GM21717 (cell line): ENCODE measurements around the gene TAGLN2.
"Not testable (repeated sequence)": the region's sequence is repeated elsewhere in the genome, so short reads cannot be mapped to it uniquely, and the experiment has no call there.

Source experiments
- ATAC-seq: cut with Tn5 transposase; IDR thresholded peaks from one replicate; pipeline ENCODE4 v1.9.1; 2021; ENCODE audit warnings: mild to moderate bottlenecking, moderate library complexity; ENCODE audit not compliant: unreplicated experiment

The TAGLN2 gene

DNA sequence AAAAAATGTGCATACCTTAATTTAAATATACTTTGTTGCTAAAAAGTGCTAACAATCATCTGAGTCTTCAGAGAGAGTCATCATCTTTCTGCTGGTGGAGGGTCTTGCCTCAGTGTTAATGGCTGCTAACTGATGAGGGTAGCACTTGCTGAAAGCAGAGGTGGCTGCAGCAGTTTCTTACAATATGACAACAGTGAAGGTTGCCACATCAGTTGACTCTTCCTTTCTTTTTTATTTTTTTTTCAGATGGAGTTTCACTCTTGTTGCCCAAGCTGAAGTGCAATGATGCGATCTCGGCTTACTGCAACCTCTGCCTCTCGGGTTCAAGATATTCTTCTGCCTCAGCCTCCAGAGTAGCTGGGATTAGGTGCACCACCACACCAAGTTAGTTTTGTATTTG is 22.8 kb downstream of the TAGLN2 start:
- ATAC-seq: no peak

DNA sequence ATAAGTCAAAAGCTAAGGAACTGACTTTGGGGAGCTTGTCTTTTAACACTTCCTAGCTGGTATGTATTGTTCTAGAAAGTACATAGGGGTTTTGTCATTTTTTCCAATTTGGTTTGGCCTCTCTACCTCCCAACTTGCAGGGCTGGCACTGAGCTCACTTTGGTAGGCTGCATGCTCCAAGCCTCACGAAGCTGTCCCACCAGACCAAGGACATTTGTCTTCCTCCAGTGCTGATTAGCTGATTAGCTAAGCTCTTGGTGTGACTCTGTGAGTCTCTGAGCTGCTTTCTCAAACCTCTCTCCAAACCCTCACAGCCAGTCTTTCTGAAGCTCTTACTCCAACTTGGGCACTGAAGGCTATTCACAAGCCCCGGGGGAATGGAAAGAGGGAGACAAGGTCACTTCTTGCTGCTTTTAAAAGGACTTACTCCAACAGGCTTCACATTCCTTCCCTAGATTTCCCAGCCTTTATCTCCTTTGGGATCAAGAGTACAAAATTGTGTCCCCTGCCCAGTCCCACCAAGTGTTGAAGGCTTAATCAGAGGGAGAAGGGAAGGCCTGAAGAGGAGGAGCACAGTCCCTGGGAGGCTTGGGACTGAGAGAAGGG is 24.4 kb downstream of the TAGLN2 start:
- no peak for ATAC-seq

DNA sequence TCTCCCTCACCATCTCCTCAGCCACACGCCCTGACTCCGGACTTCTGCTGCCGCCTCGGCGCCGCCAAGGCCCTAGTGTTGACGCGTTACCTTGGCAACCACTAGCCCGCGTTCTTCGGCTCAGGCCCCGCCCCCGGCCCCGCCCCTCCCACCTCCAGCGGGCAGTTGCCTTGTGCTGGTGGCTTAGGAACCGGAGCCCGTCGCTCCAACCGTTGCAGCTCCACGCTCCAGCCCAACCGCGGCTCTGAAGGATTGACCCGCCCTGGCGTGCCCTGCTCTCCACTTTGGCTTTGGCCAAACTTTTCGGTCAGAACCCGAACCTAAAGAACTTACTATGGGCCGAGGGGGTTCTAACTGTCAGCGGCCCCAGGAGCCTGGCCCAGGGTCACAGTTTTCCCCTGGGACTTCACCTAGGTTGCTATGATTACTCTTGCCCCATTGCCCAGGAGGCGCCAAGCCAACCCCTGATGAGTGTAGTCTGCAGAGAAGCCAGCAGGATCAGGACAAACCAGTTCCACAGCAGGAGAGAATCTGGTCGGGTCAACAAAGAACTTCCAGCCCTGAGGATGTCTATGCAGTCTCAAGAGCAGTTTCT is 25.1 kb downstream of the TAGLN2 start, which contains the start of gene CFAP45:
Gene CFAP45, minus strand, starts transcription at position 80 of the 595 bp plus-strand sequence. Its CDS starts 67 bp downstream, at position 13.
- no peak for ATAC-seq

DNA sequence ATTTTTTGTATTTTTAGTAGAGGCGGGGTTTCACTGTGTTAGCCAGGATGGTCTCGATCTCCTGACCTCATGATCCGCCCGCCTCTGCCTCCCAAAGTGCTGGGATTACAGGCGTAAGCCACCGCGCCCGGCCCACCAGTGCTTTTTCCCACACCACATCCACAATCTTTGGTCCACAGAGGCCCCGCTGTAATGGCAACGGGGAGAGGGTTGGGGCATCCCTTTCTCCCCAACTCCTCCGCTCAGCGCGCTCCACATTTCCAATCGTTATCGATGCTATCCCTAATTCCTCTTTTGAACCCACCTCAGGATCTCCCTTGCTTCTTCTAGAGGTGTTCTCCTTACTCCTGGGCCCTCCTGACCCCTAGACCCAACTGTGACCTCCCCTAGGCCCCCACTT is 25.7 kb downstream of the TAGLN2 start:
- ATAC-seq: not testable (repeated sequence)

DNA sequence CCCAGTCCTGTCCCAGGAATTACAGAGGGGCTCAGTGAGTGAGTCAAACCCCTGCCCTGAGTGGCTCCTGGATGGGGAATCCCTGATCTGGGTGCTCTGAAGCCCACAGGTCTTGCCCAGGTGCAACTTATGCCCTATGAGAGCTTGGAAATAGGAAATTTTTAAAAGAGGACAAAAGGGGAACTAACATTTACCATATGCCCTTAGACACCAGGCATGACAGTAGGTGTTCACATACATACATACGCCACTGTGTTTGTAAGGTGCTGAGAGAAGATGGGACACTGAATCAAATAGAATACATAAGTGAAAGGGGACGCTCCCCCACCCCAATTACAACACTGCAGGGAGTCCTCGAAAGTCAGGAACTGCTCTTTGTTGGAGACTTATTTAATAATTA is 26.8 kb downstream of the TAGLN2 start:
- no peak for ATAC-seq

DNA sequence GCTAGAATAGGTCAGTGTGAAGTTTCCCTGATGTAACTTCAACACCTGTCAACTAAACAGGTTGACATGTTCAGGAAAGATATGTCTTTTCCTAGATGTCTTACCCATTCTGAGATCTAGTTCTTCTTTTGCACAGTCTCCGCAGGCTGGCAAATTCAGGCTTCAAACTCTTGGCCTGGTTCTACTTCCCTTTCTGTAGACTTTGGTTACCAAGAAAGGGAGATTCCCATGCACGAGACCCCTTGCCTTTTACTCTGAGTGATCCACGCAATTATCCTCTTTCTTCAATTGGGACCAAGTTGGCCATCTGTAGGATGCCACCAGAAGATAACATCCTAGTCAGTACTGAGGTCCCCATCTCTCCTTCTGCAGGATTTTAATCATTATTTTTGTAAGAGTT is 27.3 kb downstream of the TAGLN2 start:
- ATAC-seq: no peak

DNA sequence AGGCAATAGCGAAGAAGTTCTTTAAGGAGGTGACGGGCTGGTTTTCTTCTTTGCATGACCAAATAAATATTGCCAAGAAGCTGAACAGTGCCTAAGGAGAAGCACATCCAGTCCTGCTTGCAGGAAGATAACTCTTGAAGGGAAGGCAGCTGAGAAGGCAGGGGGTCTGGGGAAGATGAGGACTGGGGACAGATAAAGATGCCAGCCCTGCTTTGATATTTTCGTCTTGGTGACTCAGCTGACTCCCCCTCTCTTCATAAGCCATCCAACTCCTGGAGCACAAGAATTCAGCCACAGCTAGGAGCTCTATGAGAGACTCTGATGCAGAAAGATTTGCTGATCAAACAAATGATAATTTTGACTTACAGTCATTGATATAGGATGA is 28.8 kb downstream of the TAGLN2 start:
- no peak for ATAC-seq

DNA sequence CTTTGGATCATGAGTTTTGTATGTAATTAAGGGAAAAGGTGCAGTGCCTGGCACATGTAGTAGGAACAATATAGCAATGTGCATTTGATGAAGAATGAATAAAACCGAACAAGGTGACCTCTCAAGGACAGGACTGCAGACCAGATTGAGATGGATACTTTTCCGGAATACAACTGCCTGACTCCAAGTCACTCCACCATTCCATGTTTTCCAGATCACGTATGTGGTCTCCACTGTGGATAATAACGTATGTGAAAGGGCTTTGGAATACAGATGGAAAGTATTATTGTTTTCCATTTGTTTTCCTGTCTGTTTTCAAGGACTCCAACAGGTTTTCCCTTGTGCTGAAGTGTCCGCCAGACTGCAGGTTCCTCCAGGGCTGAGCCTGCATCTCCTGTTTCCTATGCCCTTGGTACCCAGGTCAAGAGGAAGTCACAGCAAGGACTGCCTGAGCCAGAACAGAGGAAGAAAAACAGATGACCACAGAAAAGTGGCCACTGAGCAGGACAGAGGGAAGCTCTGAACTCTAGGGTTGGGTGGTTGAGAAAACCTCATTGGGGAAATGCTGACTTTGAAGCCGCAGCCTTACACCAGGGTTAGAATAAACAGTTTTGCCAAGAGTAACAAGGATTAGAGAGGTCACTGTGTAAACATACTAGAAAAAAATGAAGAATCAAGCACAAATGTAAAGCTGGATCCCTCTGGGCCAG is 29.3 kb downstream of the TAGLN2 start:
- ATAC-seq: no peak

DNA sequence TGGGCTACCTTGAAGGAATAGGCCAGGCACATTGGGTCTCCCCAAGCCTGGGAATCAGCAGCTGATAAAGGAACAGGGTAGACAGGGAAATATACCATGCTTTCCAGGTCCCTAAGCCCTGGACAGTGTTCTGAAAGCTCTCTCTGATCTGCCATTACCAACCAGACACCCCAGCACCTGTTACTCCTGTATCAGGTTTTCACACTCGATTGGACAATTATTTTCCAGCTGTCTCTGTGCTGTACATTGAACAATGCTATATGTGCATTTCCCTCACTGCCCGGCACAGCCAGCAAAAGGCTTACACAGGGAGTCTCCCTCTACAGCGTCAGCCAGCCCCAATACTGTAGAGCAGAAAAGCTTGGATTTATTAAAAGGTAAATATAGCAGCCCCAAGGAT is 30.0 kb downstream of the TAGLN2 start:
- no peak for ATAC-seq

DNA sequence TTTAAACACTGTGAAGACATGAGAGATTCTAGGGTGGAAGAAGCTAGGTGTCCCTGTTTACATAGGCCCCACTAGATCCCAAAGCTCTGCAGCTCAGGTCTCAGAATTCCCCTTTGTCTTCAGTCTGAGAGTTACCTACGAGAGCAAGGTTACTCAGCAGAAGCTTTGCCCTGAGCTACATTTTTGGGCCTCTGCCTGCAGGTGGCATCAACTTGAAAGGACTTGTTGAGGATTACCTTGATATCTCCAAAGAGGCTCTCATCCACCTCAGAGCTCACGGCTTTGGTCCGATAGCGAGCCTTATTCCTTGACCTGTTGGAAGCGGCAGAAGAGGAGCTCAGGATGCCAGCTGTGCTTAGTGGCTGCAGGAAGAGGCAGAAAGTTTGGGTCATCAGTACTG is 32.4 kb downstream of the TAGLN2 start:
- ATAC-seq: no peak

DNA sequence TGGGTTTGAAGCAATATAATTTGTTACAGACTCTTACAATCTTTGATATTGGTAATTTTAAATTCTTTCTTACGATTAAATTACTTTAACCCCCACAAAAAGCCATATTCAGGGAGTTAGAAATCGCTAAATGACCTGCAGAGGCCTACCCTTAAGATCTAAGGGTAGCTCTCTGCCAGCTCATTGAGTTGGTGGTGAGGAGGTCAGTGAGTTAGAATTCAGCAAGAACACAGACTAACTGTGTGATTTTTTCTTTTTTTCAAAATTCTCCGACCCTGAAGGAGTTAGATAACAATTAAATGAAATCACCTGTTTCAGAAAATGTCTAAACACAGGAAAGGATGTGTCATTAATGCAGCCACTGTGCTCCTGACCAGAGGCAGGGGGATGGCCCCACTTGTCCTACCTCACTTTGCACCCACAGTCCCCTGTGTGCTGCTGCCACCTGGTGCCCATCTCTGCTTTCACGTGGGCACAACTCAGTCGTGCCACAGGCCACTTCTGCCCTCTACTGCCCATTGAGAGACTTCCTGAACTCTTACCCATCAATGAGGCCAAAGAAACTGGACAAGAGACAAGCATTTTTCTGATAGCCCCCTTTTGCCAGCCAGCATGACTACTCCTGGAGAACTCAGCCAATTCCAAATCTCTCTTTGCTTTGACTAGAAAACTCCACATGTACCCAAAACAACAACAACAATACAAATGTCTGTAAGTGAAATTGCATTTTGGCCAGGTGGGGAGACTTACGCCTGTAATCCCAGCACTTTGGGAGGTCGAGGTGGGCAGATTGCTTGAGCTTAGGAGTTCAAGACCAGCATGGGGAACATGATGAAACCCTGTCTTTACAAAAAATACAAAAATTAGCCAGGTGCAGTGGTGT is 33.8 kb downstream of the TAGLN2 start:
- ATAC-seq: peak; percentile 61

DNA sequence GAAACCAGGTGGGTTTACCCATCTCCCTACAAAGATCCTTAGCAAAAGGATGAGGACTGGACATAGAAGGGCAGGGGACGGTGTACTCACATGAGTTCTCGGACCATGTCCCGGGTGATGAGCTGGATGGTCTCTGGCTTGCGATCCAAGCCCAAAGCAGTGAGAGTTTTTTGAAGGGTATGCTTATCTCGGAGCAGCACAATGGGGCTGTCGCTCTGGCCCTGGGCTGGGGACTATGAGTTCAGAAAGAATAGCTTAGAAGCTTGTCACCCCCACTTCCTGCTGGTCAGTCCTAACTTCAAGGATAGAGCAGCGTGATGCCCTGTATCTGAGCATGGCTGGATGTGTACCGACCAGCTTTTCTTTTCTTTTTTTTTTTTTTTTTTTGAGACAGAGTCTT is 34.9 kb downstream of the TAGLN2 start:
- ATAC-seq: no peak

DNA sequence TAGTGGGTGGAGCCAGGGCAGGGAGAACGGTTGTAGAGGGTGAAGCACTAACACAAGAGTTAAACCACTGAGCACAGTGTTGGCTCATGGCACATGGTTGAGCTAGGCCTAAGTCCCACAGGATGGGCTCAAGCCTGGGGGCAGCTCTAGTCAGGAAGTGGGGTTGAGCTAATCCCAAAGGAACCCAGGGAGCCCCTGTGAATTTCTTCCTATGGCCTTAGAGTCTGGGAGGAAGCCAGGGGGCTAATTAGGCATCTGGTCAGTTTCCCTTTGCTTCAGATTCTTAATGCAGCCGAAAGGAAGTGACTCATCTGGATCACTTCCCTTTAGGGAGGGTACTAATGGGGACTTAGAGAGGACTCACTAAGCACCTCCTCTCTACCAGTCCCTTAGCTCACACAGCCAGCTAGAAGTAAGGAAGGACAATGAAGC is 35.5 kb downstream of the TAGLN2 start:
- peak; percentile 94 for ATAC-seq

DNA sequence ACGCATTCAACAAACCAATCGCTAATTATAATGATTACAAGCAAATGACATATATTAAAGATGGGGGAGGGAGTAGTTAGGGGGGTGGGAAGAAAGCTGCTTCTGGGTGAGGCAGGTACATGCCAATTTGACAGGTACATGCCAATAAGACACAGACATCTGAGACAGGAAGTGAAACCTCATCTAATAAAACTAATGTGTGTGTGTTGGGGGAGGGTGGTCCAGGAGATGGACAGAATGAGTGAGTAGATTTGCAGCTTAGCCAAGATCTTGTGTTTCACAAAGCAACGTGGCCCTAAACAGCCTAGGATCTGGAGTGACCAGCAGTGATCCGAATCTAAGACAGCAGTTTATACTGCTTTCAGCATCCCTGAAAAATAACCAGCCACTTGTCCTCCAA is 36.1 kb downstream of the TAGLN2 start:
- no peak for ATAC-seq

DNA sequence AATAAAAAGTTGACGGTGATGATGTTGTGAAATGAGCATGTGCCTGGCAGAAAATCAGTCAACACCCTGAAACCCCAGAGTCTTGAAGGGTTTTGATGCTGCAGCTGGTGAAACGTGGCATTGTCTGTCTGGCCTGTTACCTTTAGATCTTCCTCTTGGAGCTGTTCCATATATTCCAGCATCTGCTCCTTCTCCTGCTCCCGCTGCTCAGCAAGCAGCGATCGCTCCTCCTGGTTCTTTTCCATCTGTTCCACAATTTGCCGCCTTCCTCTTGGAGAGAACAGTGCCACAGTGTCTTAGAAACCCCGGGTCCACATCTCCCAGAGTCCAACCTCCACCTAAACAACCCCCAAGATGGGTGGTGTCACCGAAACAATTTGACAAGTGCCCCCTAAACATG is 41.0 kb downstream of the TAGLN2 start:
- ATAC-seq: no peak

DNA sequence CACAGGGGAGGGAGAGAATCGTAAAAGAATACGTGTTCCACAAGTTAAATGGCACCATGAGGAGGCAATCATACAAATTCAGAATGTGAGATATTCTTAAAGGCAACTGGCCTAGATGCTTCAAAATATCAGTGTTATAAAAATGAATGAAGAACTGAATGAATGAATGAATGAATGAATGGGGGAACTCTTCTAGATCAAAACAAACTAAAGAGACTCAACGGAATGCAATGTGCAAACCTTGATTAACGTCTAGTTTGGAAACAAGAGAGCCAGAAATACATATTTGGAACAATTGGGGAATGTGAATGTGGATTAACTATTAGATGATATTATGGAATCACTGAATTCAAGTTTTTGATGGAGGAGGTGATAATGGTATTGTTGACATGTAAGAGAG is 42.2 kb downstream of the TAGLN2 start:
- no peak for ATAC-seq

DNA sequence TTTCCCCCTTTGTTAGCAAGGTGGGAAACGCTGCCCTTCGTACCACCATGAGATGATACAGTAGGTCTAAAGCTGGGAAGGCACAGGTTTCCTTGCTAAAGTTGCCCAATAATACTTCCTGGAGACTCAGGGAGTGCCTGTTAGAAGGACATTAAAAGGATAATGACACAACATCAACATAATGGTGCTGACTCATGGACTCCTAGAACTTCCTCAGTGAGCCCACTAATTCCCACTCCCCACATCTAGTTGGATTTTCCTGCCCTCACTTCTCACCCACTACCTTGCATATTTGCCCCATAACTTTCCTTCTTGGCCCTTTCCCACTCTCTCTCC is 42.8 kb downstream of the TAGLN2 start:
- no peak for ATAC-seq

DNA sequence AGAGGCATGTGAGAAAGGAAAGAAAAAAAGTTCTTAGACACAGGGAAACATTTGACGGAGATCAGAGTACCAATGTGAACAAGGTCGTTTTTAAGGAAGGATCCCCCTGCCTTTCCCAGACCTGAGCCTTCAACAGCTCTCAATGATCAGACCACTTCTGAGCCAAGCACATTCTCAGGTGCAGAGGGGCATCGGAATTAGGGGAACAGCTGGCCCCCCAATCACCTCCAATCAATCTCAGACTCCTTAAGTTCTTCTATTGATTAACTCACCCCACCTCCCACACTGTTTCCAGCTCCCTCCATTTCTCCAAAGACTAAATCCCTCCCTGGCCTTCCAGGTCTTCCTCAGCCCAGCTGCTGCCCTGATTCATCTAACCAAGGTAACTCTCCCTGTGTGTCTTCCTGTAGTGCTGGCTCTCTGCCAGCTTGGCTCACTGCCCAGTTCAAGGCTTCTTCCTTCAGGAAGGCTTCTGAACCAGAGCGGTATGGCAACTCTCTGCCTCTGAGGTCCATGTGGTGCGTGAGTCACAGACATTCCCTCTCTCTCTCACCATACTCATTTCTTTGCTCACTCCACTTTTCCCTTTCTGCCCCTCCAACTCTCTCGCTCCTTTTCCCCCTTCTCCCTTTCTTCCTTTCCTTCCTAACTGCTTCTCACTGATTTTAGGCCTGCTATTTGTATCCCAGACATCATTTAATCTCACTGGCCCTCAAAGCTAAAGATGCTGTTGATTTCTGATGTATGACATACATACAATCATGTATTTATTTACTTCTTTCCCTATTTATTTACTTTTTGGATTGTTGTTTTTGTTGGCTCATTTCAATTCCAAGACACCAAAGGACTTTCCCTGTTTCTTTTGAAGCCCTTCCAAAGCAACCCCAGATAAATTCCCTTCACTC is 43.4 kb downstream of the TAGLN2 start:
- no peak for ATAC-seq

DNA sequence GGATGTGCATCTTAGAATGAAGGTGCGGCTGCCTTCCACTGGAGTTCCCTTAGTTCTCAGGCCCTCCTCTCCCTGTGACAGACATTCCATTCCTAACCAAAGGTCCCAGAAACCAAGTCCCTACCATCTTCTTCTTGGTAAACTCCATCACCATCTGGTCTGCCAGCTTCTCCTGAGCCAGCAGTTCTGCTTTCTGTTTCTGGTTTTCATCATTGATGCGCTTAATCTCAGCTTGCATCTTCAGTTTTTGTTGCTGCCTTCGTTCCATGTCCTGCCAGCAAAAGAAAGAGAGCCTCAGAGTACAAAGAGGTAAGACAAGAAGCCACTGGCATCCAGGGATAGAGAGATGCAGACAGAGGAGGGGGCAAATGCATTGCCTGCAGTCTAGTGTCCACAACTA is 44.9 kb downstream of the TAGLN2 start:
- no peak for ATAC-seq

DNA sequence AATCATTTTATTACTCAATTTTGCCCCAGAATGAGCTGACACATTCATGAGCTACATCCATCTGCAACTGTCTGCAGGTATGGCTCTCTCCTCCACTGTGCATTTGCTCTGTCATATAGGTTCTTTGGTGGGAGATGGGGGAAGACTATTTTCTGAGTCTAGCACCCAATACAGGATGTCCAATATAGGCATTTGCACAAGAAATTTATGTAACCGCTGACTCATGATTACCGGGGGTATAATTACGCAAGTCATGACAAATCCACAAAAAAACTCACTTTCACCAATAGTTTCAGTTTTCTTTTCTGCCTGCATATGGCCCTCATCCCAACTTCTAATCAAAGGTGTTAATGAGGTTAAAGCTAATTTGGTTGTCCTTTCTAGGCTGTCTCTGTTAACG is 45.3 kb downstream of the TAGLN2 start:
- no peak for ATAC-seq

DNA sequence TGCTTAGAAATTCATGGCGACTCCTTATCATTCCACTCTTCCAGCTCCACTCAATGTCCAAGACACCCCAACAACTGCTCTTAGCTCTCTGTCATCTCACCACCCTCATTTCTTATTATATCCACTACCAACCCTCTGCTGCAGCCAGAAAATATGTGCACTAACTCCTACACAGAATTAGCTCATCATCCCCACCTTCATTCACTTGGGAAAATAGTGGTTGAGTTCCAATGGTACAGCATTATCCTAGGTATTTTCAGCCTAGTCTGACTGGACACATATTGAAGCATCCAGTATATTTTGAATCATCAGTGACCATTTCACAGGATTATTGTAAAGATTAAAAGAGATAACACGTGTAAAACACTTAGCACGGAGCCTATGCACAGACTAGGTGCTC is 46.2 kb downstream of the TAGLN2 start:
- ATAC-seq: no peak
